ENCODE data around the gene DCD.
"Not testable (repeated sequence)": the region's sequence is repeated elsewhere in the genome, so short reads cannot be mapped to it uniquely, and the experiment has no call there.

The DCD gene

GRCh38 chr12:54653025-54653424, 4.9 kb upstream of the DCD start:
- H3K4me3 ChIP-seq (ENCODE audit: insufficient read length, low read depth) = no peak overlapping the region
- DNase-seq (ENCODE audit: low read depth, low spot score) = no peak
- TF ChIP-seq ZNF274 (IDR thresholded peaks at IDR 0.05; ENCODE audit: low read depth, low read length) (no peak), YY1 (IDR thresholded peaks at IDR 0.05; ENCODE audit: insufficient read depth, insufficient read length) (no peak), SUZ12 (IDR thresholded peaks at IDR 0.05; ENCODE audit: extremely low read depth, insufficient read depth, insufficient read length) (no peak)
- no peaks in the 10 kb centered on the region for H3K9me3 ChIP-seq (ENCODE audit: insufficient read depth, low read length)
- H3K9ac ChIP-seq (ENCODE audit: insufficient read length, low read depth) = no peak overlapping the region
- H3K4me1 ChIP-seq (ENCODE audit: insufficient read depth, insufficient read length) = no peaks in the 10 kb centered on the region
- H3K36me3 ChIP-seq (ENCODE audit: insufficient read depth, insufficient read length, low read length) = no peaks in the 10 kb centered on the region
- H3K27me3 ChIP-seq (ENCODE audit: insufficient read depth, insufficient read length) = no peaks in the 10 kb centered on the region

- H3K9me3 ChIP-seq (ENCODE audit: insufficient read depth, low read length) = no peaks in the 10 kb centered on the region
- H3K4me3 ChIP-seq (ENCODE audit: insufficient read length, low read depth) = no peak overlapping the region
These were observed 2.7 kb upstream of the DCD start for GRCh38 chr12:54650889-54651288.

GRCh38 chr12:54650409-54650808, 2.2 kb upstream of the DCD start:
- H3K4me1 ChIP-seq (ENCODE audit: insufficient read depth, insufficient read length) = no peaks in the 10 kb centered on the region
- no peaks in the 10 kb centered on the region for H3K36me3 ChIP-seq (ENCODE audit: insufficient read depth, insufficient read length, low read length)
- DNase-seq (ENCODE audit: low read depth, low spot score) = no peak
- no peak for TF ChIP-seq ZNF274 (IDR thresholded peaks at IDR 0.05; ENCODE audit: low read depth, low read length)
- no peak for TF ChIP-seq SUZ12 (IDR thresholded peaks at IDR 0.05; ENCODE audit: extremely low read depth, insufficient read depth, insufficient read length)
- no peak for TF ChIP-seq YY1 (IDR thresholded peaks at IDR 0.05; ENCODE audit: insufficient read depth, insufficient read length)
- no peak overlapping the region for H3K4me3 ChIP-seq (ENCODE audit: insufficient read length, low read depth)
- H3K27me3 ChIP-seq (ENCODE audit: insufficient read depth, insufficient read length) = no peaks in the 10 kb centered on the region
- no peaks in the 10 kb centered on the region for H3K9me3 ChIP-seq (ENCODE audit: insufficient read depth, low read length)
- no peak overlapping the region for H3K9ac ChIP-seq (ENCODE audit: insufficient read length, low read depth)

More at GRCh38 chr12:54650889-54651288, 2.7 kb upstream of the DCD start:
- Histone ChIP-seq H3K27me3 (ENCODE audit: insufficient read depth, insufficient read length) (no peaks in the 10 kb centered on the region), H3K4me1 (ENCODE audit: insufficient read depth, insufficient read length) (no peaks in the 10 kb centered on the region), H3K36me3 (ENCODE audit: insufficient read depth, insufficient read length, low read length) (no peaks in the 10 kb centered on the region), H3K9ac (ENCODE audit: insufficient read length, low read depth) (no peak overlapping the region)
- DNase-seq (ENCODE audit: low read depth, low spot score) = no peak
- TF ChIP-seq ZNF274 (IDR thresholded peaks at IDR 0.05; ENCODE audit: low read depth, low read length) = no peak
- no peak for TF ChIP-seq YY1 (IDR thresholded peaks at IDR 0.05; ENCODE audit: insufficient read depth, insufficient read length)

GRCh38 chr12:54649825-54650224, 1.7 kb upstream of the DCD start:
- no peak for DNase-seq (ENCODE audit: low read depth, low spot score)
- H3K27me3 ChIP-seq (ENCODE audit: insufficient read depth, insufficient read length) = no peaks in the 10 kb centered on the region

GRCh38 chr12:54641554-54641953, 6.6 kb downstream of the DCD start:
- no peaks in the 10 kb centered on the region for H3K9me3 ChIP-seq (ENCODE audit: insufficient read depth, low read length)
- no peak overlapping the region for H3K9ac ChIP-seq (ENCODE audit: insufficient read length, low read depth)
- TF ChIP-seq YY1 (IDR thresholded peaks at IDR 0.05; ENCODE audit: insufficient read depth, insufficient read length) (no peak), ZNF274 (IDR thresholded peaks at IDR 0.05; ENCODE audit: low read depth, low read length) (no peak), SUZ12 (IDR thresholded peaks at IDR 0.05; ENCODE audit: extremely low read depth, insufficient read depth, insufficient read length) (no peak)
- peaks cover 8% of the 10 kb centered on the region for H3K27me3 ChIP-seq (ENCODE audit: insufficient read depth, insufficient read length)
- no peaks in the 10 kb centered on the region for H3K4me1 ChIP-seq (ENCODE audit: insufficient read depth, insufficient read length)
- H3K4me3 ChIP-seq (ENCODE audit: insufficient read length, low read depth) = no peak overlapping the region
- no peak for DNase-seq (ENCODE audit: low read depth, low spot score)
- no peaks in the 10 kb centered on the region for H3K36me3 ChIP-seq (ENCODE audit: insufficient read depth, insufficient read length, low read length)

More at GRCh38 chr12:54649825-54650224, 1.7 kb upstream of the DCD start:
- TF ChIP-seq YY1 (IDR thresholded peaks at IDR 0.05; ENCODE audit: insufficient read depth, insufficient read length) = no peak
- no peak for TF ChIP-seq SUZ12 (IDR thresholded peaks at IDR 0.05; ENCODE audit: extremely low read depth, insufficient read depth, insufficient read length)
- TF ChIP-seq ZNF274 (IDR thresholded peaks at IDR 0.05; ENCODE audit: low read depth, low read length) = no peak
- H3K4me3 ChIP-seq (ENCODE audit: insufficient read length, low read depth) = no peak overlapping the region
- no peak overlapping the region for H3K9ac ChIP-seq (ENCODE audit: insufficient read length, low read depth)
- H3K9me3 ChIP-seq (ENCODE audit: insufficient read depth, low read length) = no peaks in the 10 kb centered on the region
- no peaks in the 10 kb centered on the region for H3K4me1 ChIP-seq (ENCODE audit: insufficient read depth, insufficient read length)
- H3K36me3 ChIP-seq (ENCODE audit: insufficient read depth, insufficient read length, low read length) = no peaks in the 10 kb centered on the region

GRCh38 chr12:54641089-54641488, 7.1 kb downstream of the DCD start:
- Histone ChIP-seq H3K4me3 (ENCODE audit: insufficient read length, low read depth) (no peak overlapping the region), H3K9ac (ENCODE audit: insufficient read length, low read depth) (no peak overlapping the region), H3K36me3 (ENCODE audit: insufficient read depth, insufficient read length, low read length) (no peaks in the 10 kb centered on the region), H3K27me3 (ENCODE audit: insufficient read depth, insufficient read length) (peaks cover 8% of the 10 kb centered on the region), H3K9me3 (ENCODE audit: insufficient read depth, low read length) (no peaks in the 10 kb centered on the region), H3K4me1 (ENCODE audit: insufficient read depth, insufficient read length) (no peaks in the 10 kb centered on the region)
- TF ChIP-seq ZNF274 (IDR thresholded peaks at IDR 0.05; ENCODE audit: low read depth, low read length) (no peak), SUZ12 (IDR thresholded peaks at IDR 0.05; ENCODE audit: extremely low read depth, insufficient read depth, insufficient read length) (no peak), YY1 (IDR thresholded peaks at IDR 0.05; ENCODE audit: insufficient read depth, insufficient read length) (no peak)
- DNase-seq (ENCODE audit: low read depth, low spot score) = no peak

GRCh38 chr12:54639112-54639511, 9.1 kb downstream of the DCD start:
- not testable (repeated sequence) for H3K9ac ChIP-seq (ENCODE audit: insufficient read length, low read depth); H3K27me3 ChIP-seq (ENCODE audit: insufficient read depth, insufficient read length); H3K36me3 ChIP-seq (ENCODE audit: insufficient read depth, insufficient read length, low read length); DNase-seq (ENCODE audit: low read depth, low spot score); H3K9me3 ChIP-seq (ENCODE audit: insufficient read depth, low read length); H3K4me3 ChIP-seq (ENCODE audit: insufficient read length, low read depth); H3K4me1 ChIP-seq (ENCODE audit: insufficient read depth, insufficient read length)

- DNase-seq (ENCODE audit: low read depth, low spot score) = no peak
- no peak within 1 kb of the TSS for H3K9ac ChIP-seq (ENCODE audit: insufficient read length, low read depth)
- no peaks in the 10 kb centered on the region for H3K9me3 ChIP-seq (ENCODE audit: insufficient read depth, low read length)
- no peak within 1 kb of the TSS for H3K4me3 ChIP-seq (ENCODE audit: insufficient read length, low read depth)
- no peaks in the 10 kb centered on the region for H3K4me1 ChIP-seq (ENCODE audit: insufficient read depth, insufficient read length)
- no peak for TF ChIP-seq YY1 (IDR thresholded peaks at IDR 0.05; ENCODE audit: insufficient read depth, insufficient read length)
- no peak for TF ChIP-seq SUZ12 (IDR thresholded peaks at IDR 0.05; ENCODE audit: extremely low read depth, insufficient read depth, insufficient read length)
- TF ChIP-seq ZNF274 (IDR thresholded peaks at IDR 0.05; ENCODE audit: low read depth, low read length) = no peak
- H3K27me3 ChIP-seq (ENCODE audit: insufficient read depth, insufficient read length) = no peaks in the 10 kb centered on the region
- H3K36me3 ChIP-seq (ENCODE audit: insufficient read depth, insufficient read length, low read length) = no peaks in the 10 kb centered on the region
These were observed 13.4 kb downstream of the DCD start, which contains the start of gene LACRT for GRCh38 chr12:54634795-54635194. Gene LACRT, minus strand, starts transcription at chr12:54634895. Its CDS starts 54 bp downstream, at chr12:54634841.
